HepG2 (cell line): ENCODE measurements around the gene HARBI1. TPM values are rescaled to one million over a fixed set of nuclear protein-coding genes. Genes with fewer than 3 reads are reported as not detected.
A peak's percentile ranks its signal among the peaks of the same experiment; 100 is the strongest.

Experiments
- GTF3A ChIP-seq: sonication (generic); formaldehyde crosslinking; conservative IDR thresholded peaks from 2 replicates; pipeline ENCODE4 v1.4.0; 2020; ENCODE audit warnings: mild to moderate bottlenecking, missing genetic modification reagents
- HOXA5 ChIP-seq: sonication (generic); formaldehyde crosslinking; IDR thresholded peaks from 2 replicates; pipeline ENCODE4 v1.4.0; 2020; ENCODE audit warnings: missing genetic modification reagents
- KAT8 ChIP-seq: IDR thresholded peaks from 2 replicates; pipeline ENCODE4 v1.6.1; 2016; ENCODE audit warnings: missing genetic modification reagents, missing compliant biosample characterization
- KDM4B ChIP-seq: sonication (generic); formaldehyde crosslinking; IDR thresholded peaks from 2 replicates; pipeline ENCODE4 v1.4.0; 2020; ENCODE audit warnings: missing genetic modification reagents
- MXD4 ChIP-seq: IDR thresholded peaks from 2 replicates; pipeline ENCODE4 v1.6.1; 2016; ENCODE audit warnings: mild to moderate bottlenecking, missing biosample characterization, missing genetic modification reagents
- SMARCC2 ChIP-seq: fragments of 450-650 bp; IDR thresholded peaks from 2 replicates; pipeline ENCODE4 v1.6.1; 2017; ENCODE audit warnings: antibody characterized with exemption, mild to moderate bottlenecking
- TAF1 ChIP-seq: sonication (generic); formaldehyde crosslinking; IDR thresholded peaks from 2 replicates; pipeline ENCODE4 v1.4.0; 2020; ENCODE audit warnings: missing genetic modification reagents
- TBX2 ChIP-seq: sonication (generic); formaldehyde crosslinking; IDR thresholded peaks from 2 replicates; pipeline ENCODE4 v1.5.0; 2020; ENCODE audit warnings: missing genetic modification reagents, mild to moderate bottlenecking, borderline replicate concordance
- ZC3H4 ChIP-seq: sonication (generic); formaldehyde crosslinking; IDR thresholded peaks from 2 replicates; pipeline ENCODE4 v1.4.0; 2020; ENCODE audit warnings: missing genetic modification reagents, borderline replicate concordance
- ZNF616 ChIP-seq: sonication (generic); formaldehyde crosslinking; IDR thresholded peaks from 2 replicates; pipeline ENCODE4 v1.5.0; 2020; ENCODE audit warnings: low read depth, mild to moderate bottlenecking, missing genetic modification reagents
- ZNF883 ChIP-seq: sonication (generic); formaldehyde crosslinking; IDR thresholded peaks from 2 replicates; pipeline ENCODE4 v1.5.1; 2020; ENCODE audit warnings: mild to moderate bottlenecking, missing genetic modification reagents; ENCODE audit errors: not compliant biosample characterization
- polyA plus RNA-seq, 8 experiments: library from polyadenylated mRNA; depleted of rRNA in 3 of 8; stranded (reverse) in 7 of 8; unstranded in 1 of 8; fragments of >200 nt; fragmentation: Illumina TruSeq in 4 of 8; extraction: Trizol in 4 of 8; gene quantifications; 2 replicates each; pipeline versions ENCODE4 v1.2.1 to v1.2.3, GENCODE V29; 2011 to 2016; ENCODE audit warnings: low read depth in 4 of 8, missing spikeins in 1 of 8, mixed read lengths in 1 of 8; ENCODE audit not compliant: insufficient read depth in 1 of 8
- total RNA-seq, 5 experiments: library from RNA; depleted of rRNA; stranded (reverse); fragments of >200 nt; fragmentation: Illumina TruSeq; extraction: Trizol; gene quantifications; 2 replicates each; pipeline ENCODE4 v1.2.3, GENCODE V29; 2016; ENCODE audit warnings: low read depth in 1 of 5
- TF ChIP-seq, protein P1 (sequence below): sonication (generic); formaldehyde crosslinking; IDR thresholded peaks from 2 replicates; pipeline ENCODE4 v1.4.0; 2020; ENCODE audit warnings: missing genetic modification reagents, borderline replicate concordance
- TF ChIP-seq, protein P2 (sequence below): sonication (generic); formaldehyde crosslinking; IDR thresholded peaks from 2 replicates; pipeline ENCODE4; 2020; ENCODE audit warnings: missing genetic modification reagents, mild to moderate bottlenecking, borderline replicate concordance
- TF ChIP-seq, protein P3 (sequence below): sonication (generic); formaldehyde crosslinking; conservative IDR thresholded peaks from 2 replicates; pipeline ENCODE4 v1.5.0; 2020; ENCODE audit warnings: missing genetic modification reagents
- TF ChIP-seq, protein P4 (sequence below): sonication (generic); formaldehyde crosslinking; IDR thresholded peaks from 2 replicates; pipeline ENCODE4 v1.5.0; 2020; ENCODE audit warnings: mild to moderate bottlenecking, missing genetic modification reagents, borderline replicate concordance

The HARBI1 gene
- total and polyA plus RNA-seq, 2 of the 13 experiments (the other 11 are each of a cell fraction or from before 2014, with no cell fraction given): 2.5 to 4.8 TPM

DNA sequence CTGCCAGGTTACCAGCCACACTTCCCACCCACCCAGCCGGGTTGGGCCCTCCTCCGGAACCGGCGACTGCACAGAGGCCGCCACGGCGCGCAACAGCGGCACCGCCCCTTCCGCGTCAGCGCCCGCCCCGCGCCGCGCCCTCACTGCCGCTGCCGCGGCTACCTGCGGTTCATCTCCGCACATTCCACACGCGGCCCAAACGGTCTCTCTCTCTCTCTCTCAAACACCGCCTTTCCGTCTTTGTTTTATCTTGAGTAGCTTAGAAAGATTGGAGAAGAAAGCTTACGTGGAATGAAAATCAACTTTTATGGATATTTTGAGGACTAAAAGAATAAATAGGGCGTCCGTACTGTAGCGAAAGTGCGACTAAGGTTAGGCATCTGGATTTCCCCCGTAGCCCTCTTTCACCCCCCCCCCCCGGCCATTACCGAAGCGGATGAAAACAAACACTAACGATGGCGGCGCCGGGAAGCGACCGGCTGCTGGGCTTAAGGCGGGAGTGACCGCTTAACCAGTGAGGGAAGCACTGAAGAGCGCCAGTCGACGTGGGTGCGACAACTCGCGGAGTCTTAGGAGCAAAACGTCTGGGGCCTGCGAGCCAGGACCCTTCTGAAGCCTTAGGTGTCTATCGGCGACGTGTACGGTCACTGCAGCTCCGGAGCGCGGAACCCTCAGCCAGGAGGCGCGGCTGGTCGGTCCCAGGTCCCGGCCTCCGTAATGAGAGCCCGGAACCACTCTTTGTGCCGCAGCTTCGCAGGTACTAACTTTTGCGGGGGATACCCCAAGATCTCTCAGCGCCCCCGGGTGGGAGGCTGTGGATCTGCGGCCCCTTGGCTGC lies at the start of gene HARBI1, which contains the start of gene ATG13 (continued):
- TF ChIP-seq, protein P1, sequence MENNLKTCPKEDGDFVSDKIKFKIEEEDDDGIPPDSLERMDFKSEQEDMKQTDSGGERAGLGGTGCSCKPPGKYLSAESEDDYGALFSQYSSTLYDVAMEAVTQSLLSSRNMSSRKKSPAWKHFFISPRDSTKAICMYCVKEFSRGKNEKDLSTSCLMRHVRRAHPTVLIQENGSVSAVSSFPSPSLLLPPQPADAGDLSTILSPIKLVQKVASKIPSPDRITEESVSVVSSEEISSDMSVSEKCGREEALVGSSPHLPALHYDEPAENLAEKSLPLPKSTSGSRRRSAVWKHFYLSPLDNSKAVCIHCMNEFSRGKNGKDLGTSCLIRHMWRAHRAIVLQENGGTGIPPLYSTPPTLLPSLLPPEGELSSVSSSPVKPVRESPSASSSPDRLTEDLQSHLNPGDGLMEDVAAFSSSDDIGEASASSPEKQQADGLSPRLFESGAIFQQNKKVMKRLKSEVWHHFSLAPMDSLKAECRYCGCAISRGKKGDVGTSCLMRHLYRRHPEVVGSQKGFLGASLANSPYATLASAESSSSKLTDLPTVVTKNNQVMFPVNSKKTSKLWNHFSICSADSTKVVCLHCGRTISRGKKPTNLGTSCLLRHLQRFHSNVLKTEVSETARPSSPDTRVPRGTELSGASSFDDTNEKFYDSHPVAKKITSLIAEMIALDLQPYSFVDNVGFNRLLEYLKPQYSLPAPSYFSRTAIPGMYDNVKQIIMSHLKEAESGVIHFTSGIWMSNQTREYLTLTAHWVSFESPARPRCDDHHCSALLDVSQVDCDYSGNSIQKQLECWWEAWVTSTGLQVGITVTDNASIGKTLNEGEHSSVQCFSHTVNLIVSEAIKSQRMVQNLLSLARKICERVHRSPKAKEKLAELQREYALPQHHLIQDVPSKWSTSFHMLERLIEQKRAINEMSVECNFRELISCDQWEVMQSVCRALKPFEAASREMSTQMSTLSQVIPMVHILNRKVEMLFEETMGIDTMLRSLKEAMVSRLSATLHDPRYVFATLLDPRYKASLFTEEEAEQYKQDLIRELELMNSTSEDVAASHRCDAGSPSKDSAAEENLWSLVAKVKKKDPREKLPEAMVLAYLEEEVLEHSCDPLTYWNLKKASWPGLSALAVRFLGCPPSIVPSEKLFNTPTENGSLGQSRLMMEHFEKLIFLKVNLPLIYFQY (CRISPR knock-in tag): peak; percentile 61; the same call in 1 of the 2 replicates
- TF ChIP-seq KAT8 (CRISPR knock-in tag) (peak; percentile 76), TAF1 (peak; percentile 73; the same call in 1 of the 2 replicates), KDM4B (CRISPR knock-in tag) (no peak), ZC3H4 (CRISPR knock-in tag) (no peak), ZNF616 (0 out of 2 replicates have a peak, but pooled peaks have one; percentile 38), TBX2 (CRISPR knock-in tag) (peak; percentile 75), ZNF883 (CRISPR knock-in tag) (no peak), HOXA5 (CRISPR knock-in tag) (peak; percentile 5; the same call in 1 of the 2 replicates), MXD4 (CRISPR knock-in tag) (0 out of 2 replicates have a peak, but pooled peaks have one; percentile 12), GTF3A (no peak), SMARCC2 (no peak)
- TF ChIP-seq, protein P2, sequence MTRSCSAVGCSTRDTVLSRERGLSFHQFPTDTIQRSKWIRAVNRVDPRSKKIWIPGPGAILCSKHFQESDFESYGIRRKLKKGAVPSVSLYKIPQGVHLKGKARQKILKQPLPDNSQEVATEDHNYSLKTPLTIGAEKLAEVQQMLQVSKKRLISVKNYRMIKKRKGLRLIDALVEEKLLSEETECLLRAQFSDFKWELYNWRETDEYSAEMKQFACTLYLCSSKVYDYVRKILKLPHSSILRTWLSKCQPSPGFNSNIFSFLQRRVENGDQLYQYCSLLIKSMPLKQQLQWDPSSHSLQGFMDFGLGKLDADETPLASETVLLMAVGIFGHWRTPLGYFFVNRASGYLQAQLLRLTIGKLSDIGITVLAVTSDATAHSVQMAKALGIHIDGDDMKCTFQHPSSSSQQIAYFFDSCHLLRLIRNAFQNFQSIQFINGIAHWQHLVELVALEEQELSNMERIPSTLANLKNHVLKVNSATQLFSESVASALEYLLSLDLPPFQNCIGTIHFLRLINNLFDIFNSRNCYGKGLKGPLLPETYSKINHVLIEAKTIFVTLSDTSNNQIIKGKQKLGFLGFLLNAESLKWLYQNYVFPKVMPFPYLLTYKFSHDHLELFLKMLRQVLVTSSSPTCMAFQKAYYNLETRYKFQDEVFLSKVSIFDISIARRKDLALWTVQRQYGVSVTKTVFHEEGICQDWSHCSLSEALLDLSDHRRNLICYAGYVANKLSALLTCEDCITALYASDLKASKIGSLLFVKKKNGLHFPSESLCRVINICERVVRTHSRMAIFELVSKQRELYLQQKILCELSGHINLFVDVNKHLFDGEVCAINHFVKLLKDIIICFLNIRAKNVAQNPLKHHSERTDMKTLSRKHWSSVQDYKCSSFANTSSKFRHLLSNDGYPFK: peak; percentile 77; the same call in 1 of the 2 replicates
- TF ChIP-seq, protein P3, sequence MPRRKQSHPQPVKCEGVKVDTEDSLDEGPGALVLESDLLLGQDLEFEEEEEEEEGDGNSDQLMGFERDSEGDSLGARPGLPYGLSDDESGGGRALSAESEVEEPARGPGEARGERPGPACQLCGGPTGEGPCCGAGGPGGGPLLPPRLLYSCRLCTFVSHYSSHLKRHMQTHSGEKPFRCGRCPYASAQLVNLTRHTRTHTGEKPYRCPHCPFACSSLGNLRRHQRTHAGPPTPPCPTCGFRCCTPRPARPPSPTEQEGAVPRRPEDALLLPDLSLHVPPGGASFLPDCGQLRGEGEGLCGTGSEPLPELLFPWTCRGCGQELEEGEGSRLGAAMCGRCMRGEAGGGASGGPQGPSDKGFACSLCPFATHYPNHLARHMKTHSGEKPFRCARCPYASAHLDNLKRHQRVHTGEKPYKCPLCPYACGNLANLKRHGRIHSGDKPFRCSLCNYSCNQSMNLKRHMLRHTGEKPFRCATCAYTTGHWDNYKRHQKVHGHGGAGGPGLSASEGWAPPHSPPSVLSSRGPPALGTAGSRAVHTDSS: no peak
- TF ChIP-seq, protein P4, sequence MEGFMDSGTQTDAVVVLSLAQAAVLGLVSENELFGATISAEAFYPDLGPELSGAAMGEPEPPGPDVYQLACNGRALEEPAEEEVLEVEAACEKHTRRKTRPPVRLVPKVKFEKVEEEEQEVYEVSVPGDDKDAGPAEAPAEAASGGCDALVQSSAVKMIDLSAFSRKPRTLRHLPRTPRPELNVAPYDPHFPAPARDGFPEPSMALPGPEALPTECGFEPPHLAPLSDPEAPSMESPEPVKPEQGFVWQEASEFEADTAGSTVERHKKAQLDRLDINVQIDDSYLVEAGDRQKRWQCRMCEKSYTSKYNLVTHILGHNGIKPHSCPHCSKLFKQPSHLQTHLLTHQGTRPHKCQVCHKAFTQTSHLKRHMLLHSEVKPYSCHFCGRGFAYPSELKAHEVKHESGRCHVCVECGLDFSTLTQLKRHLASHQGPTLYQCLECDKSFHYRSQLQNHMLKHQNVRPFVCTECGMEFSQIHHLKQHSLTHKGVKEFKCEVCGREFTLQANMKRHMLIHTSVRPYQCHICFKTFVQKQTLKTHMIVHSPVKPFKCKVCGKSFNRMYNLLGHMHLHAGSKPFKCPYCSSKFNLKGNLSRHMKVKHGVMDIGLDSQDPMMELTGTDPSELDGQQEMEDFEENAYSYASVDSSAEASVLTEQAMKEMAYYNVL: peak; percentile 18; the same call in 1 of the 2 replicates
